Hematopoietic multipotent progenitor cell treated with erythropoietin and hydrocortisone succinate and interleukin-3 and kit ligand, for 6 days (in vitro differentiated cells): Measurements from ENCODE around the gene MRPS27.
"Not testable (repeated sequence)": the region's sequence is repeated elsewhere in the genome, so short reads cannot be mapped to it uniquely, and the experiment has no call there.

Experiments
- DNase-seq: peaks from one replicate; pipeline ENCODE4 v3.0.0-alpha.2; 2015

Gene MRPS27

DNA sequence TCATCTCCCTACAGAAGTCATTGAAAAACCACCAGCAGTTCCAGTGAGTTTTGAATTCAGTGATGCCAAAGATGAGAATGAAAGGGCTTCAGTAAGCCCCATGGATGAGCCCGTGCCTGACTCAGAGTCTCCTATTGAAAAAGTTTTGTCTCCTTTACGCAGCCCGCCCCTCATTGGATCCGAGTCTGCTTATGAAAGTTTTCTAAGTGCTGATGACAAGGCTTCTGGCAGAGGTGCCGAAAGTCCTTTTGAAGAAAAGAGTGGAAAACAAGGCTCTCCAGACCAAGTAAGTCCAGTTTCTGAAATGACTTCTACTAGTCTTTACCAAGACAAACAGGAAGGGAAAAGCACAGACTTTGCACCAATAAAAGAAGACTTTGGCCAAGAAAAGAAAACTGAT is 122.6 kb downstream of the MRPS27 start:
- DNase-seq, result no peak

GRCh38 chr5:72195581-72195980 is 124.5 kb downstream of the MRPS27 start:
- DNase-seq, result no peak

DNA sequence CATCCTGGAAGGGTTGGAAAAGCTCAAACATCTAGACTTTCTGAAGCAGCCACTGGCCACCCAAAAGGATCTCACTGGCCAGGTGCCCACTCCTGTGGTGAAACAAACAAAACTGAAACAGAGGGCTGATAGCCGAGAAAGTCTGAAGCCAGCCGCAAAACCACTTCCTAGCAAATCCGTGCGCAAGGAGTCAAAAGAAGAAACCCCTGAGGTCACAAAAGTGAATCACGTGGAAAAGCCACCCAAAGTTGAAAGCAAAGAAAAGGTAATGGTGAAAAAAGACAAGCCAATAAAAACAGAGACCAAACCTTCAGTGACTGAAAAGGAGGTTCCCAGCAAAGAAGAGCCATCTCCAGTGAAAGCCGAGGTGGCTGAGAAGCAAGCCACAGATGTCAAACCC is 125.2 kb downstream of the MRPS27 start:
- DNase-seq, result no peak

DNA sequence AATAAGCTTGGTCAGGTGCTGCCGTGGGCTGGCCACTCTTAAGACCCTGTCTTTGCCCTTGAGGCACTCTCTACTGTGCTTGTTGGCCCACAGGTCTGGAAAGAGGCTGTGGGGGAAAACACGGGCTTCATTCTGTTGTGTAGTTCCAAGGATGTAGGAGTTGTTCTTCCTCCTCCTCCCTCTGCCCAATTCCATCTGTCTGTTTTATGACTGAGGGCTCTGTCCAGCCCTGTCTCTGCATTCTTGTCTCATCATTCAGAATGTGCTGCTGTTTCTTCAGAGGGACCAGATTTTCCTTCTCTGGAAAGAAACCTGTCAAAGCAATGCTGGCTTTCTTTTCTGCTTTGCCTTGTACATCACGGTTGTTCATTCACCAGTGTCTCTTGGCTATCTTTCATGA is 128.6 kb downstream of the MRPS27 start:
- DNase-seq, result no peak

GRCh38 chr5:72189146-72189545 is 130.9 kb downstream of the MRPS27 start:
- DNase-seq, result no peak

DNA sequence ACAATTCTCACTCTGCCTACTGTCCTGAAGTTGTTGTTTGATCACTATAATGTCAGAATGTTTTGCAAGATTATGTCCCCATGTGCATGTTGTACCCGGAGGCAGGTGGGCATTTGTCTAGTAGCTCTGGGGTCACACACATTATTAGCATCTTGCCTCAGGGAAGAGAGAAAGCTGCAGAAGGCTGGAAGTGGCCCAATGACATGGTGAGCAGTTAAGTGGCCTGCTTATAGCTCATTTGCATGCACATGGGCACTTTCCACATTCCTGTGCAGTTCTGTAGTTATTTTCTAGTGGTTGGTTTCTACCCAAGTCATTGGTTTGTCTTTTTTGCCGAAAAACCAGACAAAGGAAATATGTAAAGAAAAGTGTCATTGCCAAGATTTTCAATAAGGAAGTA is 131.9 kb downstream of the MRPS27 start:
- DNase-seq, result no peak

DNA sequence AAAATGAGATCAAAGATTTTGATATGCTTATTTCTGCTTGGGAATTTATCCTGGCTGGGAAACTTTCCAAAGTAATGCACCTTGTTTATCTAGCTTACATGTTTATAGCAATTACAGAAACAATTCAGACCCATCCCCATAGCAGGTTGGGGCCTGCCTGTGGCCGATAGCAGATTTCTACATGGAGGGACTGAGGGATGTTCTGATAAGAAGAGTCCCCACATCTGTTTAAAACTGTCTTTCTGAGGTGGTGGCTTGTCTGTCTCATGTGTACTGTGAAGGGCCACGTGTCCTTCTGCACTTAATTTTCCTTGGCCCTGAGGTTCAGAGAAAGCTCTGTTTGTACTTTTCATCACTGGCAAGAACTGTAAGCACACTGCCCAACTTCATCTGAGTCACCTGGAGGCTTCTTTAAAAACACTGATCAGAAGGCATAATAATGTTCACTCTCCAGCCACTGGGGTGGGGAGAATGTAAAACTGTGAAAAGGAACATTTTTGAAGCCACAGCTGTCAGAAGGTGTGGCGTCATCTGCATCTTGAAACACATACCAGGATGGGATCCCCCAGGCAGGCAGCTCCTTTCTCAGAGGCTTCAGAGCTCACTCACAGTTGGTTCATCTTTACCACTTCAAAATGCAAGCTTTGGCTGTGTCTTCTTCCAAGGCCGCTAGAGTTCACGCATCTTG is 132.5 kb downstream of the MRPS27 start:
- DNase-seq, result no peak

- no peak for DNase-seq
Measured at GRCh38 chr5:72185496-72186329, 134.3 kb downstream of the MRPS27 start.

DNA sequence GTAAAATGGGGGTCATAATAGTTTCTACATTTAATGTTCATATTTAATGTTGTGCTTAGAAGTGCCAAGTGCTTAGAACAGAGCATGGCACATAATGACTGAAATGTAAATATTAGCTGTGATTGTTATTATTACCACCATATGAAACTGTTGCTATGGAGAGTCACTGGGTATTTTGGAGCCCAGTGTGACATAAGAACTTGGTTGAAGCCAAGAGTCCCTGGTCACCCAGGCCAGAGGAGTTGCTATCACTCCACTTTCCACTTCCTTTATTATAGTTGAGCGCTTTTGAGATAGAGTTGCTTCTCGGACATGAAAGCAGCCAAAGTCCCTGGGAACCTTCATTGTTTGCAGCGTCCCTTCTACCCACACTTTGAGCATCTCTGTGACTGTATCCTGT is 135.6 kb downstream of the MRPS27 start:
- no peak for DNase-seq

GRCh38 chr5:72183101-72183520 is 136.9 kb downstream of the MRPS27 start:
- no peak for DNase-seq

DNA sequence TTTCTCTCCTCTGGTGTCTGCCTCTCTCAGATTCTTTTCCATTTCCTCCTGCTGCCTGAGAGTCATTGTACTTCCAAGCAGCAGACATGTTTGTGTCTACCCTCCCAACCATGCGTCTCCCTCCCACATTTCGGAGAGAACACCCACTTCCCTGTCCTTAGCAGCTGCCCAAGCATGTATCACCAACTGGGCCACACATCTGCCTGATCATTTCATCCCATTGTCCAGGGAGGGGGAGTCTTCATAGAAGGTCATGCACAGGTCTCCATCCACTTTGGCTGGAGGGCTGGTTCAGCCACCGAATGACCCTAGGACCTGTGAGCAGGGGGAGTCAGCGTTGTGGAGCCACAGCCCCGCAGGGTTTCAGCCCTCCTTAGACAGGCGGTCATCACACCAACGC is 137.4 kb downstream of the MRPS27 start:
- DNase-seq, result no peak

DNA sequence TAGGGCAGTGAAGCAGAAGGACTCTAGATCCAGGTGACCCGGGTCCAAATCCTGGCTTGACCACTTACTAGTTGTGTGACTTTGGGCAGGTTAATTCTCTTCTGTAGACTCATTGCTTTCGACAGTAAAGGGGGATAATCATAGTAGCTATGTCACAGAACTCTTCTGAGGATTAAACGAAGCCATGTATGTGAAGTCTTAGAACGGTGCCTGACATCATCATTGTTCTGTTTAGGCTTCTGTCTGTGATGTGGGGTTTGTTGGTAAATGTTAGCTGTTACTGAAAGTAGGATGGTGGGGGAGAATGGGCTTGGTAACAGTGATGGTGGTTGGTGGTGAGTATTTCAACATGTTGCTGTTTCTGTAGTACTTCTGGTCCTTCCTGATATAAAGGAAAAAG is 139.1 kb downstream of the MRPS27 start:
- no peak for DNase-seq

DNA sequence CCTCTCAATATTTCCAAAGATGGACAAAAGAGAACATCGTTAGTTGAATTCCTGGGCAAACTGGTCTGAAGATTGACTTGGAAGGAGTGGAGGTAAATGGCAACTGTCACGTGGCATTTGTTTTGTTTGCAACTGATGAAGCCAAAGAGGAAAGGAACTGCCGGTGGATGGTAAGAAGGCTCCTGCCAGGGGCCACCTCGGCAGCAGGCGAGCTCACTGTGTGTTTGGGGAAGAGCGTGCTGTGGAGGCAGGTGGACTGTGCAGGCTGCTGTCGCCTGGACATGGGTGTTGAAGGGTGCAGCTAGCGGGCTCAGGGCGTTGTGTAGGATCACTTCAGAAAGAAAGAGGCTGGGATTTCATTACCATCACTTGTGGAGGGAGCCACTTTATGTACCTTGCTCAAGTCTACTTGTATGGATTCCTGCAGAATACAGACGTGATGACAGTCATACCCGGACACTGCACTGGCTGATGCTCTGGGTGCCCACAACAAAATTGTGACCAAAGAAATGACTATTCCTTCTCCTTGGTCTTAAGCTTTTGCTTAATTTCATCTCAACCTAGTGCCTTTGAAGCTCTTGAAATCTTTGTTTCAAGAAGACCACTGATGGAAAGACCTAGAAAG is 140.1 kb downstream of the MRPS27 start:
- no peak for DNase-seq

GRCh38 chr5:72179028-72179815 is 140.8 kb downstream of the MRPS27 start:
- no peak for DNase-seq

GRCh38 chr5:72177538-72177937 is 142.5 kb downstream of the MRPS27 start:
- DNase-seq, result no peak

DNA sequence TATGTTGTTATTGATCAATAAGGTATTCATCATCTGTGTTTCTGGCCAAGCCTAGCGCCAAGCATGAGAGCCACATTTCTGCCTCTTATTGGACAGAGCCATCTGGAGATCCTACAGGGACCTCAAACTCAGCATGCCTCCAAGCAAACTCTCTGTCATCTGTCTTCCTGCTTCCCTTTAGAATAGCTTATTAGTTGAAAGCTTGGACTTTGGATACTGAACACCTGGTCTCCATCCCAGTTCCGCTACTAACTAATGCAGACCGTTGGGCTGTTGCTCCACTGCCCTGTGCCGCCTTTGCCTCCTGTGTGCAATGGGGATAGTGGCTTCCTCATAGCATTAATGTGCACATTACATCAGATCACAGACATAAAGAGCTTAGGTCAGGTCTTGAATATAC is 147.3 kb downstream of the MRPS27 start:
- DNase-seq, result no peak

GRCh38 chr5:72171667-72172066 is 148.4 kb downstream of the MRPS27 start:
- DNase-seq, result no peak

DNA sequence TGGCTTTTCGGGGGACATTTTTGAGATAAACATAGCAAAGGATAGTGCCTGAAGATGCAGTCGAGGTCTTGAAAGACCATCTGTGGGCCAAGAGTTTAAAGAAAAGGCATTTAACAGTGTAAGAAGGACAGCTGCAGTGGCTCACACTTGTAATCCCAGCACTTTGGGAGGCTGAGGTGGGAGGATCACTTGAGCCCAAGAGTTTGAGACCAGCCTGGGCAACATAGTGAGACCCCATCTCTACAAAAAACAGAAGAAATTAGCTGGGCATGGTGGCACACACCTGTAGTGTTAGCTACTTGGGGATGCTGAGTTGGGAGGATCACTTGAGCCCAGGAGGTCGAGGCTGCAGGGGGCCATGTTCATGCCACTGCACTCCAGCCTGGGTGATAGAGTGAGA is 148.9 kb downstream of the MRPS27 start:
- DNase-seq, result not testable (repeated sequence)

GRCh38 chr5:72170101-72170500 is 149.9 kb downstream of the MRPS27 start:
- no peak for DNase-seq
